ENCODE measurements around the gene TMC4.

The TMC4 gene

GRCh38 chr19:54127688-54128440 lies 45.1 kb downstream of the TMC4 start:
- DNase-seq = no peak

GRCh38 chr19:54125713-54126112 lies 47.2 kb downstream of the TMC4 start:
- no peak for DNase-seq

GRCh38 chr19:54124393-54124792 lies 48.6 kb downstream of the TMC4 start:
- DNase-seq = no peak

- no peak for DNase-seq
Measured at GRCh38 chr19:54123682-54124081, 49.3 kb downstream of the TMC4 start.

- no peak for DNase-seq
Measured at GRCh38 chr19:54121259-54121658, 51.7 kb downstream of the TMC4 start.

- peak; percentile 95 for DNase-seq
Measured at GRCh38 chr19:54115109-54116063, 57.6 kb downstream of the TMC4 start, which contains the start of the genes PRPF31 and TFPT. PRPF31 (plus strand) TSS chr19:54115754; CDS start chr19:54118279, 2,525 bp downstream. TFPT (minus strand) TSS chr19:54115657; CDS start chr19:54115269, 388 bp downstream.

- no peak for DNase-seq
Measured at GRCh38 chr19:54114340-54115108, 58.4 kb downstream of the TMC4 start.

Measured in DMS 273 treated with DMSO at 0.1 percent for 48 hours (cell line).